Neural progenitor cell (in vitro differentiated cells): ENCODE data around the gene ARHGEF35. TPM values are rescaled to one million over a fixed set of nuclear protein-coding genes. Genes with fewer than 3 reads are reported as not detected.

Experiments used
- DNase-seq: peaks from one replicate; pipeline ENCODE4 v3.0.0-alpha.2; 2016; ENCODE audit warnings: low spot score
- H2AFZ ChIP-seq: fragments of 200-600 bp; sonication (generic); replicated peaks from 2 replicates; pipeline ENCODE4 v1.6.1; 2016; ENCODE audit warnings: antibody characterized with exemption
- H3F3A ChIP-seq: fragments of 200-600 bp; sonication (generic); 2 replicates; pipeline ENCODE4 v1.6.1; 2016; ENCODE audit warnings: antibody characterized with exemption, low read depth
- H3K27ac ChIP-seq: fragments of 200-600 bp; sonication (generic); 2 replicates; pipeline ENCODE4 v1.5.1; 2016; ENCODE audit warnings: mild to moderate bottlenecking
- H3K27me3 ChIP-seq: fragments of 200-600 bp; sonication (generic); 2 replicates; pipeline ENCODE4 v1.6.1; 2016; ENCODE audit warnings: mild to moderate bottlenecking, moderate library complexity
- H3K36me3 ChIP-seq: fragments of 200-600 bp; sonication (generic); 2 replicates; pipeline ENCODE4 v1.5.1; 2016
- H3K4me1 ChIP-seq: fragments of 200-600 bp; sonication (generic); 2 replicates; pipeline ENCODE4 v1.6.1; 2016; ENCODE audit warnings: mixed run types
- H3K4me2 ChIP-seq: fragments of 200-600 bp; sonication (generic); 2 replicates; pipeline ENCODE4 v1.6.1; 2016
- H3K4me3 ChIP-seq: fragments of 200-600 bp; sonication (generic); 2 replicates; pipeline ENCODE4 v1.5.1; 2016
- H3K79me2 ChIP-seq: fragments of 200-600 bp; sonication (generic); 2 replicates; pipeline ENCODE4 v1.6.1; 2016; ENCODE audit warnings: low read depth
- H3K9ac ChIP-seq: fragments of 200-600 bp; sonication (generic); 2 replicates; pipeline ENCODE4 v1.6.1; 2016
- H3K9me3 ChIP-seq: fragments of 200-600 bp; sonication (generic); 2 replicates; pipeline ENCODE4 v1.5.1; 2016; ENCODE audit warnings: low read depth
- H4K20me1 ChIP-seq: fragments of 200-600 bp; sonication (generic); 2 replicates; pipeline ENCODE4 v1.6.1; 2016; ENCODE audit warnings: low read depth
- H3K27ac Mint-ChIP-seq: 3 replicates; pipeline ENCODE4 v1.8.0; 2021; ENCODE audit warnings: mixed read lengths
- H3K27me3 Mint-ChIP-seq: 2 replicates; pipeline ENCODE4 v1.8.0; 2022; ENCODE audit warnings: low read depth, mild to moderate bottlenecking, inconsistent platforms, moderate library complexity, mixed read lengths; ENCODE audit not compliant: insufficient read depth
- H3K36me3 Mint-ChIP-seq: 3 replicates; pipeline ENCODE4 v1.8.0; 2021; ENCODE audit warnings: mixed read lengths
- H3K4me1 Mint-ChIP-seq: 3 replicates; pipeline ENCODE4 v1.8.0; 2021; ENCODE audit warnings: mixed read lengths
- H3K4me3 Mint-ChIP-seq: 3 replicates; pipeline ENCODE4 v1.8.0; 2021; ENCODE audit warnings: mild to moderate bottlenecking, moderate library complexity, mixed read lengths
- H3K9me3 Mint-ChIP-seq: 3 replicates; pipeline ENCODE4 v1.8.0; 2020; ENCODE audit warnings: mixed read lengths
- CTCF ChIP-seq: fragments of 200-600 bp; sonication (generic); IDR thresholded peaks from 2 replicates; pipeline ENCODE4 v1.5.1; 2017; ENCODE audit warnings: antibody characterized with exemption, mild to moderate bottlenecking
- EZH2 ChIP-seq: fragments of 200-600 bp; sonication (generic); IDR thresholded peaks from 2 replicates; pipeline ENCODE4 v1.6.1; 2017; ENCODE audit warnings: antibody characterized with exemption, mild to moderate bottlenecking, moderate library complexity
- EZH2phosphoT487 ChIP-seq: fragments of 200-600 bp; sonication (generic); IDR thresholded peaks from 2 replicates; pipeline ENCODE4 v1.6.1; 2017; ENCODE audit warnings: antibody characterized with exemption
- total RNA-seq: library from RNA; depleted of rRNA; stranded (reverse); fragments of >200 nt; gene quantifications from 2 replicates; pipeline ENCODE4 v1.2.3, GENCODE V29; 2015; ENCODE audit warnings: low replicate concordance

Gene ARHGEF35
- total RNA-seq, 1 donor from 2014 or later = 0.97 TPM

DNA sequence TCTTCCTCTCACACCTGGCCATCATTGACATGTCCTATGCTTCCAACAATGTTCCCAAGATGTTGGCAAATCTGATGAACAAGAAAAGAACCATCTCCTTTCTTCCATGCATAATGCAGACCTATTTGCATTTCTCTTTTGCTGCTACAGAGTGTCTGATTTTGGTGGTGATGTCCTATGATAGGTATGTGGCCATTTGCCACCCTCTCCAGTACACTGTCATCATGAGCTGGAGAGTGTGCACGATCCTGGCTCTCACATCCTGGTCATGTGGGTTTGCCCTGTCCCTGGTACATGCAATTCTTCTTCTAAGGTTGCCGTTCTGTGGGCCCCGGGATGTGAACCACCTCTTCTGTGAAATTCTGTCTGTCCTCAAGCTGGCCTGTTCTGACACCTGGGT, 53.4 kb downstream of the ARHGEF35 start:
- Histone ChIP-seq H3K79me2 (no peaks in the 10 kb centered on the region), H3K4me3 (no peak overlapping the region), H3K4me2 (no peak overlapping the region), H2AFZ (no peak overlapping the region), H3K9me3 (no peaks in the 10 kb centered on the region), H3K27me3 (no peaks in the 10 kb centered on the region), H3F3A (no peaks in the 10 kb centered on the region), H4K20me1 (no peaks in the 10 kb centered on the region), H3K4me1 (no peaks in the 10 kb centered on the region), H3K27ac (no peak overlapping the region), H3K9ac (no peak overlapping the region), H3K36me3 (no peaks in the 10 kb centered on the region)
- H3K9me3 Mint-ChIP-seq = no peaks in the 10 kb centered on the region
- no peak for DNase-seq
- no peak overlapping the region for H3K27ac Mint-ChIP-seq
- TF ChIP-seq EZH2 (no peak), CTCF (no peak), EZH2phosphoT487 (no peak)
- no peak overlapping the region for H3K4me3 Mint-ChIP-seq
- H3K27me3 Mint-ChIP-seq = no peaks in the 10 kb centered on the region
- no peaks in the 10 kb centered on the region for H3K4me1 Mint-ChIP-seq
- no peaks in the 10 kb centered on the region for H3K36me3 Mint-ChIP-seq

DNA sequence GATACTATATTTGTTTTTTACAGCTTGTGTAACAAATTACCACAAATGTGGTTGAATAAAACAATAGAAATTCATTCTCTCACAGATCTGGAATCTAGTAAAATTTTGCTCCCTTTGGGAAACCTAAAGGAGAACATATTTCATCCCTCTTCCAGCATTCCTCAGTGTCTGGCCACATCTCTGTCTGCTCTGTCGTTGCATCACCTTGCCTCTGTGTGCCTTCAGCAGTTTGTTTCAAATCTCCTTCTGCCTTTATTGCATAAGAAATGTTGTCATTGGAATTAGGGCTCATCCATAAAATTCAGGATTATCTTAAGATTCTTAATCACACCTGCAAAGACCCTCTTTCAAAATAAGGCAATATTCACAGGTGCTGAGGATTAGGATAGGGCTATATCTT, 58.1 kb downstream of the ARHGEF35 start:
- Histone ChIP-seq H3K4me3 (no peak overlapping the region), H3K36me3 (no peaks in the 10 kb centered on the region), H3K9me3 (no peaks in the 10 kb centered on the region), H3F3A (no peaks in the 10 kb centered on the region), H4K20me1 (no peaks in the 10 kb centered on the region), H2AFZ (no peak overlapping the region), H3K27ac (no peak overlapping the region), H3K27me3 (no peaks in the 10 kb centered on the region), H3K4me1 (no peaks in the 10 kb centered on the region), H3K79me2 (no peaks in the 10 kb centered on the region), H3K4me2 (no peak overlapping the region), H3K9ac (no peak overlapping the region)
- no peak for DNase-seq
- no peak overlapping the region for H3K4me3 Mint-ChIP-seq
- H3K9me3 Mint-ChIP-seq = no peaks in the 10 kb centered on the region
- no peak for TF ChIP-seq EZH2
- no peak for TF ChIP-seq CTCF
- no peaks in the 10 kb centered on the region for H3K36me3 Mint-ChIP-seq
- H3K4me1 Mint-ChIP-seq = peaks cover 3% of the 10 kb centered on the region
- H3K27ac Mint-ChIP-seq = no peak overlapping the region
- H3K27me3 Mint-ChIP-seq = peaks cover 2% of the 10 kb centered on the region

Other genes with a start within 250 kb of the ARHGEF35 start
- gene OR2F1, start 241.0 kb downstream of the ARHGEF35 start, total RNA-seq = not detected in 2 replicates
- not detected in 2 replicates for gene OR6B1, start 195.5 kb downstream of the ARHGEF35 start, total RNA-seq
- not detected in 2 replicates for gene OR2A5, start 146.9 kb downstream of the ARHGEF35 start, total RNA-seq
- not detected in 2 replicates for gene OR2A25, start 126.0 kb downstream of the ARHGEF35 start, total RNA-seq
- not detected in 2 replicates for gene OR2A12, start 109.6 kb downstream of the ARHGEF35 start, total RNA-seq
- not detected in 2 replicates for gene OR2A2, start 86.2 kb downstream of the ARHGEF35 start, total RNA-seq
- gene OR2A14, start 72.7 kb downstream of the ARHGEF35 start, total RNA-seq = not detected in 2 replicates
- 0.43 and 1.1 TPM in 2 replicates for gene CTAGE4, start 12.4 kb downstream of the ARHGEF35 start, total RNA-seq
- gene OR2A42, start 43.8 kb upstream of the ARHGEF35 start, total RNA-seq = 0.15 TPM in 1 of 2 replicates, not detected in the other
- 0.15 and 0.74 TPM in 2 replicates for gene OR2A7, start 69.0 kb upstream of the ARHGEF35 start, total RNA-seq
- gene CTAGE8, start 73.5 kb upstream of the ARHGEF35 start, total RNA-seq = 0.50 and 1.8 TPM in 2 replicates
- gene OR2A1, start 116.6 kb upstream of the ARHGEF35 start, total RNA-seq = not detected in 2 replicates
- gene ARHGEF5, start 159.6 kb upstream of the ARHGEF35 start, total RNA-seq = 3.7 and 6.4 TPM in 2 replicates
- gene NOBOX, start 207.9 kb upstream of the ARHGEF35 start, total RNA-seq = not detected in 2 replicates